ENCODE measurements around the gene RTCB.

DNA sequence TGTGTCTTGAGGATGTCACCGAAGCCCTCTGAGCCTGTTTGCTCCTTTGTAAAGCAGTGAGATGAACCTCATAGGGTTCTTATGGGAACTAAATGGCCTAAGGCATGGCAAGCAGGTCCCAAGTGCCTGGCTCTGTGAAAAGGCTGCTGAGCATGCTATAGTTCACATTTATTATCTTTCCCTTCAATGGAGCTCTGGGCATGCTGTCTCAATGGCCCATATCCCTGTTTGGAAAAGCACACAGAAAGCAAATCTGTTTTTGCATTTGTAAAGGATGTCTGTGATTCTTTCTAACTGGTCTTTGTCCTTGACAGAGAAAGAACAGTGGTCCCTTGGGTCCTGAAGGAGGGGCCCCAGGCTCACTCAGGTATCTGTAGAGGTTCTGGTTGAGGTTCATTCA, 26.4 kb downstream of the RTCB start:
- TF ChIP-seq CTCF (IDR thresholded peaks at IDR 0.05) (no peak), TCF12 (IDR thresholded peaks at IDR 0.05) (no peak), POLR2AphosphoS5 (IDR thresholded peaks at IDR 0.05; ENCODE audit: low read depth, low read length) (no peak), SMC3 (IDR thresholded peaks at IDR 0.05; ENCODE audit: low read depth, low read length) (no peak), REST (IDR thresholded peaks at IDR 0.05; ENCODE audit: low read depth, low read length) (no peak), USF1 (IDR thresholded peaks at IDR 0.05; ENCODE audit: borderline replicate concordance, low read depth) (no peak), EP300 (IDR thresholded peaks at IDR 0.05; ENCODE audit: borderline replicate concordance in 1 of 2, low read depth in 1 of 2, low read length in 1 of 2) (no peak), YY1 (IDR thresholded peaks at IDR 0.05; ENCODE audit: low read depth) (no peak), RCOR1 (IDR thresholded peaks at IDR 0.05; ENCODE audit: low read length) (no peak), FOXJ3 (CRISPR knock-in tag; IDR thresholded peaks at IDR 0.05) (no peak)
